Activated effector memory CD4-positive, alpha-beta T cell treated with Interleukin-2 at 50 U/mL for 16 hours (primary cell): ENCODE measurements around the gene HDGF.

Experiments used
- DNase-seq: peaks from one replicate; pipeline ENCODE4 v3.0.0-alpha.2; 2020

HDGF gene

DNA sequence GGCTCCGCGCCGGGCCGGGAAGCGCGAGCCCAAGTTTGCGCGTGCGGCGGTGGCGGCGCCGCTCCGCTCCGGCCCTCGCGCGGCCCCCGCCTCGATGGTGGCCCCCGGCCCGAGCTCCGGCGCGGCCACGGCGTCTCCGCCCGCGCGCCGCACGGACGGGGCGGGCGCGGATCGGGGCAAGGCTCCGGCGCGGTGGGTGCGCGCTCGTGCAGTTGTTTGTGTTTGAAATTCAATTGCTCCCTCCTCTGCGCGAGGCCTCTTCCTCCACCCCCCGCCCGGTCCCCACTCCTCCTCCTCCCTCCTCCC lies at the start of gene HDGF:
Gene HDGF, minus strand, starts transcription at position 225 of the 306 bp plus-strand sequence. CDS start 246 bp downstream, outside the sequence.
- no peak for DNase-seq

- peak; percentile 37 for DNase-seq
Measured at GRCh38 chr1:156797212-156797871, 45.9 kb upstream of the HDGF start.

DNA sequence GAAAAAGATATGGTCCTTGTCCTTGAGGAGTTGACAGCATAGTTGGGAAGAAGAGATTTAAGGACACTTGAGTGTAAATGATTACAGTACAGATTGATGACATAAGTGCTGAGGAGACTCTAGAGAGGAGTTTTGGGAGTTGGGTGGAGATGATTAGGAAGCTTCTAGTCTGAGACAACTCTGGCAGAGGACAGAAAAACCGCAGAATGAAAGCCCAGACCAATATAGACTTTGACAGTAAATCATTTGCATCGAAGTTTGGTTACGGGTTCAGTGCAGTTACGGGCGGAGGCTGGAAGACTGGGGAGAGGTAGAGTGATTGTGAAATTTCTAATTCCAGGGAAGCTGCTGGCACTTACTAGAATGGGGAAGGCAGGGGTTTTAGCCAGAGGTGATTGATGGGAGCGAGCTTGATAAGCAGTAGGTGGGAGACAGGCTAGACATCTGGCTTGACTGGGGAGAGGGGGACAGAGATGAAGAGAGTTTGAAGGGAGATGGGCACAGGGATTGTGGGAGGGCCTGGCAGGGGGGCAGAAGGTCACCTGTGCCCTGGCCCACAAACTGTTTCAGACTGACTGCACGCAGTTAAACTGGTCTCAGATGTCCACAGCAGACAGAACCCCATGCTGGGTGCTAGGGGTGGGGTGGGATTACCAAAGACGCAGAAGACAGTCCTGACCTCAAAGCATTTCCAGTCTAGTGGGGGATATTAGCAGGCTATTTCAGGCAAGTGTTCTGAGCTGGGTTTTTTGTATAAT lies 45.0 kb upstream of the HDGF start:
- no peak for DNase-seq

DNA sequence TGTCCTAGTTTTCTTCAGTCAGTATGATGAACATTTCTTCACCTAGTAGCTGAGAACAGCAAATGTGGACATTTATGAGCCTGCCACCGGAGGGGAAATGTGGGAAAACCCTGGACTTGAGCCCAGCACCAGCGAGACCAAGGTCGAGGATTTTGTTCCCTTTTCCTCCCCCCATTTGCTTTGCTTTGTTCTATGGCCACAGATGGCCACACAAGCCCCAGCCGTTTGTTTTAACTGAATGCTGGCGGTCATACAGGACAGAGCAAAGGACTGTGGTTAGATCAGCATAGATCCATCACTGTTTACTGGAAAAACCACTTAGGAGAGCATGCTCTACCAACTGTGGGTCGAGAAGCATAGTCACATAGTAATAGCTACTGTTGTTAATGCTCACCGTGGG lies 44.3 kb upstream of the HDGF start:
- no peak for DNase-seq

DNA sequence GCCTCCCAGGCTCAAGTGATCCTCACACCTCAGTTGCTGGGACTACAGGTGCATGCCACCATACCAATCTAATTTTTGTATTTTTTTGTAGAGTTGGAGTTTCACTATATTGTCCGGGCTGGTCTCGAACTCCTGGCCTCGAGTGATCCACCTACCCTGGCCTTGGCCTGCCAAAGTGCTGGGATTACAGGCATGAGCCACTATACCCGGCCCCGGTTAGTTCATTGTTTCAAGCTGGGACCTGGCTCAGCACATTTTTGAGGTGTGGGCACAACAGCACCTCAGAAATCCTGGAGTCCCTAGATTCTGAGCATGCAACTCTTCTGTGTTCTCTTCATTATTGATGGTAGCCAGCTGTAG lies 43.9 kb upstream of the HDGF start:
- DNase-seq: no peak

- DNase-seq: no peak
Measured at GRCh38 chr1:156794506-156795373, 43.3 kb upstream of the HDGF start.

DNA sequence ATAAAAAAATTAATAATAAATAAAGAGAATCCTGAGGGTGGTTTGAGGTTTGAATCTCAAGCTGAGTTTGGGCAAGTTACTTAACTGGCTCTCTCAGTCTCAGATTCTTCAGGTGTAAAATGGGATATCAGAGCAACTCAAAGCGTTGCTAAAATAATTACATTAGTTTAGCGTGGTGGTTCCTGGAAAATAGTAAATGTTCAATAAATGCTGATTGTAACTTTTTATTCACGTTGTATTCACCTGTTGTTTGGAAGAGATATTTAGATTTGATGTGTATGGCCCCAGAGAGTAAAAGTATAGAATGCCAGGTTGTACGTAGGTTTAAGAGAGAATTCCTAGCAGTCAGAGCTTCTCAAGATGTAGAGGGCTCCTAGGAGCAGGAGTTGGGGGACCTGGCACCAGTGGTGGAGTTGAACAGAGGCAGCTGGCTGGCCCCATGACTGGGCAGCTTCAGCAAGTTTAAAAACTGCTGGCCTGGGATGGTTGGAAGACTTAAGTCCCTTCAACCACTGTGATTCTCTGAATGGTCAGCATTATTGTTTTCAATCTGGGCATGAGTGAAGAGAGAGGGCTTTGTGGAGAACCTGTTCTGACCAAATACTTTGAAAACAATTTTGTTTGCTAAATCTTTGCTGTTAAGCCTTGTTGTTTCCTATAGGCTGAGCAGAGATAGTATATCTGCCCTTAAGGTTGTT lies 38.3 kb upstream of the HDGF start:
- no peak for DNase-seq

DNA sequence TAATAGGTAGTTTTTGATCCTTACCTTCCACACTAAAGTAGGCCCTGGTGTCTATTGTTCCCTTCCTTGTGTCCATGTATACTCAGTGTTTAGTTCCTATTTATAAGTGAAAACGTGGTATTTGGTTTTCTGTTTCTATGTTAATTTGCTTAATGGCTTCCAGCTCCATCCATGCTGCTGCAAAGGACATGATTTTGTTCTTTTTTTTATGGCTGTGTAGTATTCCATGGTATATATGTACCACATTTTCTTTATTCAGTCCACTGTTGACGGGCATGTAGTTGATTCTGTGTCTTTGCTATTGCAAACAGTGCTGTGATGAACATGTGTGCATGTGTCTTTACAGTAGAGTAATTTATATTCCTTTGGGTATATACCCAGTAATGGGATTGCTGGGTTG lies 36.7 kb upstream of the HDGF start:
- DNase-seq: no peak

GRCh38 chr1:156786640-156787039 lies 35.2 kb upstream of the HDGF start:
- no peak for DNase-seq

DNA sequence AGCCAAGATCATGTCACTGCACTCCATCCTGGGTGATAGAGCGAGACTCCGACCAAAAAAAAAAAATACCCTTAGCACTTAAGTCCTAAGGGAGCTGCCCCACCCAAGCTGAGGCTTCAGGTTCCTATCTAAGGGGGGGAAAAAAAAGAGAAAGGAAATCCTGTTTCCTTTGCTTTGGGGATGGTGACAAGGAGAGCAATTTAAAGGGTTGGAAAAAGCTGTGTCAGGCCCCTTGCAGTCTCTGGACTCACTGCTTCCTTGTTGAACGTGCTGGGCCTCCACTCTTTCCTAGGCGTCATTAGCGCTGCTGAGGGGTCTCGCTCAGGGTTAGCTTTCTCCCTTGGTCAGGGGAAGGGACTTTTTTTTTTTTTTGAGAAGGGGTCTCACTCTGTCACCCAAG lies 34.0 kb upstream of the HDGF start:
- DNase-seq: no peak

GRCh38 chr1:156781585-156782186 lies 30.2 kb upstream of the HDGF start:
- no peak for DNase-seq

GRCh38 chr1:156777573-156777972 lies 26.1 kb upstream of the HDGF start:
- no peak for DNase-seq

DNA sequence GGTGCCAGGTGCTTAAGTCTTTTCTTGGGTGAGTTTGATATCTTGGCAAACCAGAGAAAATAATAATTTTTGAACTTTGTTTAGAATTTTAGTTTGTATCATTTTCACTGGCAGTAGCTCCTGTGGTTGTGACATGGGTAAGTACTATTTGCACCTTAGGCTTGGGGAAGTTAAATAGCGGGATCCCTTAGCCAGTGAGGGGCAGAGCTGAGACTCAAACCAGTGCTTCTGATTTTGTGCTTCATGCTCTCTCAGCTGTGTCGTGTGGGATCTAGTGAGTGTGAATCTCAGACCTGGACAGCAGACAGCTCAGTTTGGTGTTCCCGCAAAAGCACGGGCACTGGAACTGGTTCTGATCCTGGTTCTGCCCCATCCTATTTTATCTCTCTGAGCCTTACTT lies 25.5 kb upstream of the HDGF start:
- DNase-seq: no peak

DNA sequence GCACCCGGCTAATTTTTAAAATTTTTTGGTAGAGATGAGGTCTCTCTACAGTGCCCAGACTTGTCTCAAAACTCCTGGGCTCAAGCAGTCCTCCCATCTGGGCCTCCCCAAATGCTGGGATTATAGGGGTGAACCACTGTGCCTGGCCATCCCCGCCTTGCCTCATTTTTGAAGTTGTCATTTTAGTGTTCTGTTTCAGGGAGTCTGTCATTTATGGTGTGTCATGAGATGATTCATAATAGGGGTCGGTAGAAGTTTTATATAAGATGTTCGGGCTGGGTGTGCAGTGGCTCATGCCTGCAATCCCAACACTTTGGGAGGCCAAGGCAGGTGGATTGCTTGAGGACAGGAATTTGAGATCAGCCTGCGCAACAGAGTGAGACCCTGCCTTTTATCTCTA lies 24.3 kb upstream of the HDGF start:
- no peak for DNase-seq

- no peak for DNase-seq
Measured at GRCh38 chr1:156773607-156774006, 22.1 kb upstream of the HDGF start.

DNA sequence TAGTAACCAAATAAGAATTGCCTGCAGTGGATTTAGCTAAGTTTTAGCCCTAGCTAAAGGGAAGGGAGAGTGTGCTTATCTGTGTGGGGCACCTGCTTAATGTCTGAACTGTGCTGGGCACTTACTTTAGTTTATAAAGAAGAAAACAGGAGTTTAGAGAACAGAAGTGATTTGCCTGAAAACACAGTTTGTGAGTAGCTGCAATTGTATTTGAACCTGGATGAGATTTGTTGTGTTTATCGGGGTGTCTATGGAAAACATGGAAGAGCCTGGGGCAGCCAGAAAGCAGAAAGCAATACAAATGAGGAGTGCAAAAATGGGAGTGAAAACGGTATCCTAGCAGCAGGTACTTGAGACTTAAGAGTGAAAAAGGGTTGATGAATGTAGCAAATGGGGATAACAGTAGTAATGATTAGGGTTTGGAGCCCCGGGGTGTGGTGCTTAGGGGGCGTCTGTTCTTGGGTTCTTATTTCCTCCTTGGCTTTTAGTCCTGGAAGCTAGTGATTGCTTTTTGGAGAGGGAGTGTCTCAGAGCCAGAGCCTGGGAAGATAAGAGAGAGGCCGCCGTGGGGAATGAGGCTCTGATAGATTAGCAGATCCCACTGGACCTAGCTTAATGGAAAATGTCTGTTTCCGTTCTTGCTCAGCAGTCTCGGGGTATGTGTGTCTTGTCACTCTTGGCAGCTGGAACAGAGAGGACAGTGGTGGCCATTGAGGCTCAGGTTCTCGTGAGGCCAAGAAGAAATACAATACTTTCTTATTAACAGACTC lies 21.4 kb upstream of the HDGF start:
- no peak for DNase-seq

DNA sequence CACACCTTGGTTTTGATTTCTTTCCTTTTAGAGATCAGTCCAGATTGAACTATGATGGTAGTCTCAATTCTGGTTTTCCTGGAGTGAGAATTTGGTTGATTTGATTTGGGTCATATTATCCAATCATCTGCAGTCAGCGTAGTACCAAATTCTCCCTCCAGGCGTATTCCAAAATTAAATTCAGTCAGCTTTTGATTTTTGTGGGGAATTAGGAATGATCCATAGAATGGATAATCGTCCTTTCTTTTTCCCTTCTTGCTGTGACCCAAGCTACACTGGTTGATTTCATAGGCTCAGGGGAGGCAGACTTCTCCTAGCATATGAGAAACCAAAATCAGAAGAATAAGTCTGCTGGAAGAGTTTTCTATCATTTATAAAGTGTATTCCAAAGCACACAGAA lies 20.7 kb upstream of the HDGF start:
- DNase-seq: no peak

- no peak for DNase-seq
Measured at GRCh38 chr1:156768610-156769295, 17.3 kb upstream of the HDGF start.

DNA sequence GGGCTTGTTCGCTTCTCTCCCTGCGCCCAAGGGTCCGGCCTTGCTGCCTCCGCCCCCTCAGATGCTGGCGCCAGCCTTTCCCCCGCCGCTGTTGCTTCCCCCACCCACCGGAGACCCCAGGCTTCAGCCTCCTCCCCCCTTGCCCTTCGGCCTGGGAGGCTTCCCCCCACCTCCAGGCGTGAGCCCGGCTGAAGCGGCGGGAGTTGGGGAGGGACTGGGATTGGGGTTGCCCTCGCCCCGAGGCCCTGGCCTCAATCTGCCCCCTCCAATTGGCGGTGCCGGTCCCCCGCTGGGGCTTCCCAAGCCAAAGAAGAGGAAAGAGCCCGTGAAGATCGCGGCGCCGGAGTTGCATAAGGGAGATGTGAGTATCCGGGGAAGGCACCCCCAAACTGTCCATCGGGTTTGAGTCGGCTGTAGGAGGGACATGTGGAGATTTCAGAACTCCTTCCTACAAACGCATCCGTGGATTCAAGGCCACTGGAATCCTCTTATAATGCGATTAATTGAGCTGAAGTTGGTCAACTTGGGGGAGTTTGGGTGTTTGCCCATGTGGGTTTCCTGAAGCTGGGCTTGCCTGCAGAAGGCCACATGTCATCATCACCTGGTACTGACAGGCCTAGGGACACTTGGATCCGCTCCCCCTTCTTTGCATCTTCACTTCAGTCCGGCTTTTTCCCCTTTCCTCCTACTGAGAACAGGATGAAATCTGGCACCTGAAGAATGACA lies 16.6 kb upstream of the HDGF start:
- DNase-seq: no peak

DNA sequence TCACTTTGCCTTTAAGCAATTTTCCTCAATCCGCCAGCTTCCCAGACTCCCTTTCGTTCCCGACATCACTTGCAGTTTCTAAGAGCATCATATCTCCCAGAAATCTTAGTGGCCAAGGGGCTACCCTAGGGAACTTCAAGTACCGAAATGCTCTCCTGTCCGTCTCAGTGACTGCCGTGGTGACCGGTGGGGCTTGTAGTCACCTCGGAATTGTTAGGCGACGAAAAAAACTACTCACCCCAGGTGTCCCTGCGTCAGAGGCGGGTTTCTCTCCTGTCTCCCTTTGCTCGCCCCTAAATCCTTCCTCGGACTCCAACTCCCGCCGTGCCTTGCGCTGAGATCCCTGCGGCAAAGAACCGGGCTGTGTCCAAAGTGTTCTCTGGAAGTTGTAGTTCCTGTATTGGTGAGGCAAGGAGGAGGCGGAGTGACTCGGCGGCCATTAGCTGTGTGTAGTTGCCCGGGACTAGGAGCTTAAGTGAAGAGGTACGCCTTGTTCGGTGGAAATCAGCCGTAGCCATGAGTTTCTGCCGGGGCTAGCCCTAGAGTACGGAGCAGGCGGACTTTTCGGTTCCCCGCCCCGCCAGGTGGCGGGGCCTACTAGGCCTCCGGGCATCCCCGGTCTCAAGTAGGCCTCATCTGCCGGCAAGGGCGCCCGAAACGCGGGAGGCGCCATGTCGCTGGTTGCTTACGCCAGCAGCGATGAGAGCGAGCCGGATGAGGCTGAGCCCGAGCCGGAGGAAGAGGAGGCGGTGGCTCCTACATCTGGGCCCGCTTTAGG lies 15.8 kb upstream of the HDGF start, which contains the start of gene PRCC:
Gene PRCC, plus strand, starts transcription at position 435 of the 778 bp plus-strand sequence. Its CDS starts 237 bp downstream, at position 672.
- DNase-seq: peak; percentile 96
